ENCODE data around the gene KRT20. TPM values are rescaled to one million over a fixed set of nuclear protein-coding genes. Genes with fewer than 3 reads are reported as not detected.
A peak's percentile ranks its signal among the peaks of the same experiment; 100 is the strongest.
"Not testable (repeated sequence)": the region's sequence is repeated elsewhere in the genome, so short reads cannot be mapped to it uniquely, and the experiment has no call there.

KRT20 gene
- total and polyA plus RNA-seq, 2 of the 13 experiments (the other 11 are each of a cell fraction or from before 2014, with no cell fraction given): 0.13 to 0.20 TPM

DNA sequence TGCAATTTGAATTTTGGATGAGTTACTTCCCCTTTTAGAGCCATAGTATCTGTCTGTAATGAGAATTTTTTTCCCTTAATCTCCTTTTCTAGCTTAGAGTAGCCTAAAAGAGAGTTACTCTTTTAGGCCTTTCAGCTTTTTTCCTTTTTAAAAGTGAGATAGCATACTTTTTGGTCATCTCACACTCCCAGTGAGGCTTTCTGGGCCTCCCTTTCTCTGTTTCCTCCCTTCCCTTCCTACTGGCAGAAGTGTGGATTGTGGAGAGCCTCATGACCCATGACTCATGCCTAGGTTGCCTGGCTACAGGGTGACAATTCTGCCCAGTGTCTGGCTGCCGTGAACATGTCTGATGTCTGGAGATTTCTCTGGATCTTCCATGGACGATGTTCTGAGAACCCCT, 37.2 kb upstream of the KRT20 start (continued):
- TF ChIP-seq GATAD2A (CRISPR knock-in tag; IDR thresholded peaks at IDR 0.05) (0 out of 2 replicates have a peak, but pooled peaks have one; percentile 29), MAF1 (CRISPR knock-in tag; IDR thresholded peaks at IDR 0.05; ENCODE audit: borderline replicate concordance) (no peak)

DNA sequence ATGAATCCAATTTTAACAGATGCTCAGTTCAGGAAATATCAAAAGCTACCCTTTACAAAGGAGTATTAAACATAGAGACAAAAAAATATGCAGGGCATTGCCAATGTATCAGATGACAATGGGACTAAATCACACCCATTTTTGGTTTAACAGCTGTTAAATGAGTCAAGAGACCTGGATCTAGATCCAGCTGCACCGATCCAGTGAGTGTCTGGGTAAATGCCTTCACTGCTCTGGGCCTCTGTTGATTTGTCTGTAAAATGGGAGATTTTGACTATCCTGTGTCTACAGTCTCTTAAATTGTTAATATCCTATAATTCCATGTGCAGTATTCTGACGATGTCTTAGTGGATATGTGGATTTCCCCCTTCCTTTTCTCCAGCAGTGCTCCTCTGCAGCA, 36.0 kb upstream of the KRT20 start:
- POLR2A ChIA-PET: interaction anchor here (0.6 kb wide), 1 partner anchor 10 kb away, joined by 4 read pairs; no protein-coding TSS in a partner anchor
- DNase-seq (ENCODE audit: low spot score) (no peak), ATAC-seq (no peak), FAIRE-seq (no peak)
- H2AFZ ChIP-seq (ENCODE audit: low read length): no peak overlapping the region
- H4K20me1 ChIP-seq (ENCODE audit: insufficient read depth, low read length): no peaks in the 10 kb centered on the region
- H3K9ac ChIP-seq (ENCODE audit: insufficient read depth, low read depth, low read length): no peak overlapping the region
- CTCF ChIA-PET (ENCODE audit: low intra/inter-chr PET ratio, low total read pairs): no interaction called here
- no peaks in the 10 kb centered on the region for H3K27me3 ChIP-seq (ENCODE audit: control insufficient read depth in 1 of 2, insufficient read depth in 2 of 2, low read length in 2 of 2)
- 0 out of 5 replicates have a peak, but pooled peaks cover 1 to 3% of the 10 kb centered on the region in 2 experiments for H3K36me3 ChIP-seq (replicated peaks in 1 of 2; ENCODE audit: control insufficient read depth in 1 of 2, insufficient read depth in 2 of 2, low read length in 2 of 2)
- BruUV-seq (replicated peaks): no TSS peak
- peaks cover 20% of the 10 kb centered on the region for H3K4me1 ChIP-seq (ENCODE audit: insufficient read depth, low read length)
- H3K4me3 ChIP-seq (replicated peaks in 1 of 3; ENCODE audit: insufficient read depth in 1 of 3, low read depth in 2 of 3, low read length in 3 of 3): no peak overlapping the region
- TF ChIP-seq, protein P1, sequence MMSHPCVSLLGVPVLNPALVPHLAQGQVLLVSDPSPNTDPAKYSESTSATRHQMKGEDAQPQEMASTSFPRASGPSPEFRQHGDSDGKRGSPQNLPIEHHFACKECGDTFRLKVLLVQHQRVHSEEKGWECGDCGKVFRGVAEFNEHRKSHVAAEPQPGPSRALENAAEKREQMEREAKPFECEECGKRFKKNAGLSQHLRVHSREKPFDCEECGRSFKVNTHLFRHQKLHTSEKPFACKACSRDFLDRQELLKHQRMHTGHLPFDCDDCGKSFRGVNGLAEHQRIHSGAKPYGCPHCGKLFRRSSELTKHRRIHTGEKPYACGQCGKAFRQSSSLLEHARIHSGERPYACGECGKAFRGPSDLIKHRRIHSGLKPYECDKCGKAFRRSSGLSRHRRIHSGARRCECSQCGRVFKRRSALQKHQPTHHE (CRISPR knock-in tag; IDR thresholded peaks at IDR 0.05; ENCODE audit: borderline replicate concordance): no peak
- TF ChIP-seq ZNF556 (CRISPR knock-in tag; IDR thresholded peaks at IDR 0.05; ENCODE audit: borderline replicate concordance) (no peak), ZNF629 (CRISPR knock-in tag; conservative IDR thresholded peaks at IDR 0.05) (peak; percentile 56; the same call in 1 of the 2 replicates), ZSCAN20 (CRISPR knock-in tag; IDR thresholded peaks at IDR 0.05; ENCODE audit: borderline replicate concordance) (no peak), ZNF549 (CRISPR knock-in tag; IDR thresholded peaks at IDR 0.05) (no peak), NR3C1 (CRISPR knock-in tag; IDR thresholded peaks at IDR 0.05) (no peak)
- no peak overlapping the region for H3K27ac ChIP-seq (ENCODE audit: extremely low read length, insufficient read depth, low read length)
- H3K9me3 ChIP-seq (ENCODE audit: low read length): no peaks in the 10 kb centered on the region
- intact Hi-C loops (cut with micrococcal nuclease; ENCODE audit: unreplicated experiment): no loop called here
- no peaks in the 10 kb centered on the region for H3K79me2 ChIP-seq (ENCODE audit: insufficient read depth, low read length)
- in situ Hi-C loops (cut with HindIII; ENCODE audit: extremely low pct_ligation_motif_present, low pct_unique_long_range_greater_than_20kb): no loop called here
- no peak overlapping the region for H3K4me2 ChIP-seq (ENCODE audit: low read depth, low read length)
- WGBS (ENCODE audit: low lambda C conversion rate): 90% methylated on average over 2 of the region's 2 CpGs

GRCh38 chr17:40917116-40917515, 32.1 kb upstream of the KRT20 start:
- POLR2A ChIA-PET: interaction anchor here (1.9 to 2.5 kb wide), 3 partner anchors 15 to 40 kb away, joined by 6 to 18 read pairs (median 12); no protein-coding TSS in a partner anchor
- H3K27ac ChIP-seq (ENCODE audit: extremely low read length, insufficient read depth, low read length); H3K9ac ChIP-seq (ENCODE audit: insufficient read depth, low read depth, low read length); H3K27me3 ChIP-seq (ENCODE audit: control insufficient read depth in 1 of 2, insufficient read depth in 2 of 2, low read length in 2 of 2); DNase-seq (ENCODE audit: low spot score); BruUV-seq (replicated peaks); H3K79me2 ChIP-seq (ENCODE audit: insufficient read depth, low read length); CTCF ChIA-PET (ENCODE audit: low intra/inter-chr PET ratio, low total read pairs); H3K36me3 ChIP-seq (replicated peaks in 1 of 2; ENCODE audit: control insufficient read depth in 1 of 2, insufficient read depth in 2 of 2, low read length in 2 of 2); H2AFZ ChIP-seq (ENCODE audit: low read length); H4K20me1 ChIP-seq (ENCODE audit: insufficient read depth, low read length); ATAC-seq; H3K4me3 ChIP-seq (replicated peaks in 1 of 3; ENCODE audit: insufficient read depth in 1 of 3, low read depth in 2 of 3, low read length in 3 of 3); H3K4me2 ChIP-seq (ENCODE audit: low read depth, low read length); intact Hi-C loops (cut with micrococcal nuclease; ENCODE audit: unreplicated experiment); in situ Hi-C loops (cut with HindIII; ENCODE audit: extremely low pct_ligation_motif_present, low pct_unique_long_range_greater_than_20kb); FAIRE-seq; H3K9me3 ChIP-seq (ENCODE audit: low read length): not testable (repeated sequence)
- H3K4me1 ChIP-seq (ENCODE audit: insufficient read depth, low read length): peaks cover 26% of the 10 kb centered on the region
- whole genome bisulfite sequencing (ENCODE audit: low lambda C conversion rate): 97% methylated on average over 2 of the region's 2 CpGs

All from HepG2 (cell line).